Lung (tissue), 12 donors: Measurements from ENCODE around the gene SNAPC5. TPM values are rescaled to one million over a fixed set of nuclear protein-coding genes. Genes with fewer than 3 reads are reported as not detected.
"Not testable (repeated sequence)": the region's sequence is repeated elsewhere in the genome, so short reads cannot be mapped to it uniquely, and the experiment has no call there.

Source experiments
- ATAC-seq: fragments of 200-7000 bp; cut with Tn5 transposase; one replicate; pipeline ENCODE4 v1.9.1; 2020; ENCODE audit warnings: moderate number of reproducible peaks; ENCODE audit not compliant: insufficient read depth, low FRiP score
- DNase-seq, 3 donors: peaks; one replicate each; pipeline ENCODE4 v3.0.0-alpha.2; 2013 to 2017
- H3K27ac ChIP-seq, 2 donors: one replicate each; pipeline ENCODE4 v1.5.1; 2013; ENCODE audit warnings: mild to moderate bottlenecking in 2 of 2, moderate library complexity in 2 of 2, control low read depth in 1 of 2, inconsistent platforms in 1 of 2, low read depth in 1 of 2, low read length in 1 of 2
- H3K27me3 ChIP-seq, 3 donors: one replicate each; pipeline ENCODE4 v1.5.1; 2013; ENCODE audit warnings: low read length in 2 of 3; ENCODE audit not compliant: control insufficient read depth in 3 of 3, insufficient read depth in 3 of 3
- H3K36me3 ChIP-seq, 4 donors: one replicate each; pipeline ENCODE4 v1.5.1; 2013; ENCODE audit warnings: low read length in 4 of 4, mild to moderate bottlenecking in 1 of 4, moderate library complexity in 1 of 4; ENCODE audit not compliant: control insufficient read depth in 4 of 4, insufficient read depth in 4 of 4
- H3K4me1 ChIP-seq, 5 donors: one replicate each; pipeline ENCODE4 v1.5.1; 2013; ENCODE audit warnings: low read length in 5 of 5, mild to moderate bottlenecking in 2 of 5, moderate library complexity in 1 of 5; ENCODE audit not compliant: control insufficient read depth in 5 of 5, insufficient read depth in 5 of 5
- H3K4me3 ChIP-seq: one replicate; pipeline ENCODE4 v1.5.1; 2013; ENCODE audit warnings: mild to moderate bottlenecking, control low read depth, moderate library complexity
- H3K9ac ChIP-seq, 2 donors: one replicate each; pipeline ENCODE4 v1.5.1; 2013; ENCODE audit warnings: low read length in 2 of 2, control low read depth in 1 of 2; ENCODE audit not compliant: insufficient read depth in 1 of 2
- H3K9me3 ChIP-seq, 4 donors: one replicate each; pipeline ENCODE4 v1.5.1; 2013; ENCODE audit warnings: low read length in 3 of 4, mild to moderate bottlenecking in 1 of 4, moderate library complexity in 1 of 4; ENCODE audit not compliant: control insufficient read depth in 4 of 4, insufficient read depth in 3 of 4
- WGBS, 2 donors: extraction: QIAGEN DNeasy Blood & Tissue Kit; methylation state at CpG; one replicate each; pipeline ENCODE4 v1.1.7; 2013; 5-methylcytosine and 5-hydroxymethylcytosine counted together
- polyA plus RNA-seq, 2 donors: library from polyadenylated mRNA; stranded (reverse); fragments of 200-250 nt; gene quantifications; one replicate each; pipeline ENCODE4 v1.2.1, GENCODE V29; 2013
- total RNA-seq, 2 donors: library from RNA; depleted of rRNA in 1 of 2; stranded (reverse); fragments of >200 nt in 1 of 2; gene quantifications; one replicate each; pipeline ENCODE4 v1.2.1, GENCODE V29; 2014 to 2021
- TF ChIP-seq, protein P1 (sequence below): IDR thresholded peaks from 2 replicates; pipeline ENCODE4 v1.5.1; 2012; ENCODE audit warnings: mild to moderate bottlenecking; ENCODE audit errors: control extremely low read depth, extremely low read depth
- donor health status: control.
- donor health status: control.
- donor health status: Bipolar disorder and iron deficiency.
- donor health status: healthy.
- donor health status: DM: yes; HTN: yes; CAD: no.

Gene SNAPC5
- total and polyA plus RNA-seq, 4 donors = 19.2 to 41.4 (median 26.7) TPM

DNA sequence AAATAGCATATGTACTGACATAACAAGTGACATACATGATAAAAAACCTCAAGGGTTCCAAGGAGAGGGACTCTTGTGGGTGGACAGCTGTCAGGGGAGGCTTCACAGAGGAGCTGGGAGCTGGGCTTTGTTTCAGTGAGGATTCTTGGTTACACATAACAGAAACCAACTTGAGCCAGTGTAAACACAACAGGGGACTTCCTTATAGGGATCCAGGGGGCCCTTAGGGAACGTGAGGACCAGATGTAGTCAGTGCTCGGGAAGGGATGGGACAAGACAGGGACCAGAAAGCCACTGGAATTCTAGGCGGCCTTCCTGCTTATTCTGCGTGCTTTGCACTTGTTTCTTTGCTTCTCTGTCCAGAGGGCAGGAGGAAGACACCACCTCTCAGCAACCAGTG, 34.9 kb downstream of the SNAPC5 start:
- TF ChIP-seq, protein P1, sequence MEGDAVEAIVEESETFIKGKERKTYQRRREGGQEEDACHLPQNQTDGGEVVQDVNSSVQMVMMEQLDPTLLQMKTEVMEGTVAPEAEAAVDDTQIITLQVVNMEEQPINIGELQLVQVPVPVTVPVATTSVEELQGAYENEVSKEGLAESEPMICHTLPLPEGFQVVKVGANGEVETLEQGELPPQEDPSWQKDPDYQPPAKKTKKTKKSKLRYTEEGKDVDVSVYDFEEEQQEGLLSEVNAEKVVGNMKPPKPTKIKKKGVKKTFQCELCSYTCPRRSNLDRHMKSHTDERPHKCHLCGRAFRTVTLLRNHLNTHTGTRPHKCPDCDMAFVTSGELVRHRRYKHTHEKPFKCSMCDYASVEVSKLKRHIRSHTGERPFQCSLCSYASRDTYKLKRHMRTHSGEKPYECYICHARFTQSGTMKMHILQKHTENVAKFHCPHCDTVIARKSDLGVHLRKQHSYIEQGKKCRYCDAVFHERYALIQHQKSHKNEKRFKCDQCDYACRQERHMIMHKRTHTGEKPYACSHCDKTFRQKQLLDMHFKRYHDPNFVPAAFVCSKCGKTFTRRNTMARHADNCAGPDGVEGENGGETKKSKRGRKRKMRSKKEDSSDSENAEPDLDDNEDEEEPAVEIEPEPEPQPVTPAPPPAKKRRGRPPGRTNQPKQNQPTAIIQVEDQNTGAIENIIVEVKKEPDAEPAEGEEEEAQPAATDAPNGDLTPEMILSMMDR = no peak

GRCh38 chr15:66461917-66462316, 35.6 kb downstream of the SNAPC5 start:
- H3K4me1 ChIP-seq = peaks cover 0 to 6% (median 0%) of the 10 kb centered on the region in 5 donors
- ATAC-seq = no peak
- TF ChIP-seq, protein P1 = no peak
- no peaks in the 10 kb centered on the region for H3K27me3 ChIP-seq
- WGBS, 2 donors = 87 to 93% methylated on average over 2 of the region's 2 CpGs
- DNase-seq = no peak
- H3K4me3 ChIP-seq = no peak overlapping the region
- no peak overlapping the region for H3K9ac ChIP-seq
- no peak overlapping the region for H3K27ac ChIP-seq
- peaks cover 0 to 7% (median 1%) of the 10 kb centered on the region in 4 donors for H3K36me3 ChIP-seq
- no peaks in the 10 kb centered on the region for H3K9me3 ChIP-seq

More for the DNA sequence above, 34.9 kb downstream of the SNAPC5 start:
- Histone ChIP-seq H3K9me3 (no peaks in the 10 kb centered on the region), H3K27ac (no peak overlapping the region), H3K4me3 (no peak overlapping the region), H3K27me3 (no peaks in the 10 kb centered on the region), H3K9ac (no peak overlapping the region), H3K4me1 (peaks cover 0 to 6% (median 0%) of the 10 kb centered on the region in 5 donors), H3K36me3 (peaks cover 0 to 7% (median 1%) of the 10 kb centered on the region in 4 donors)
- DNase-seq (no peak), ATAC-seq (no peak)
- WGBS, 2 donors = 79 to 96% methylated on average over 4 of the region's 4 CpGs

DNA sequence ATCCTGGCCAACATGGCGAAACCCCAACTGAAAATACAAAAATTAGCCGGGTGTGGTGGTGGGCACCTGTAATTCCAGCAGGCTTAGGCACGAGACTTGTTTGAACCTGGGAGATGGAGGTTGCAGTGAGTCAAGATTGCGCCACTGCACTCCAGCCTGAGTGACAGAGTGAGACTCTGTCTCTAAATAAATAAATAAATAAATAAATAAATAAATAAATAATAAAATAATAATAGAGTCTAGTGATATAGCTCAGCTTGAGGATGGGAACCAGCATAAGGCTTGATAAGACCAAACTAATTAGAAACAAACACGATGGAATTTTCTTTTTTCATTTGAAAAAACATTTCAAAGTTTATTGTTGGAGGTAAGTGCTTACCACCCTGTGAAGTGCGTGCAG, 36.3 kb downstream of the SNAPC5 start:
- H3K9me3 ChIP-seq, DNase-seq, ATAC-seq, H3K27me3 ChIP-seq, H3K9ac ChIP-seq, H3K4me1 ChIP-seq, H3K4me3 ChIP-seq, H3K27ac ChIP-seq, H3K36me3 ChIP-seq: not testable (repeated sequence)
- WGBS, 2 donors = 97 to 98% methylated on average over 6 of the region's 6 CpGs

DNA sequence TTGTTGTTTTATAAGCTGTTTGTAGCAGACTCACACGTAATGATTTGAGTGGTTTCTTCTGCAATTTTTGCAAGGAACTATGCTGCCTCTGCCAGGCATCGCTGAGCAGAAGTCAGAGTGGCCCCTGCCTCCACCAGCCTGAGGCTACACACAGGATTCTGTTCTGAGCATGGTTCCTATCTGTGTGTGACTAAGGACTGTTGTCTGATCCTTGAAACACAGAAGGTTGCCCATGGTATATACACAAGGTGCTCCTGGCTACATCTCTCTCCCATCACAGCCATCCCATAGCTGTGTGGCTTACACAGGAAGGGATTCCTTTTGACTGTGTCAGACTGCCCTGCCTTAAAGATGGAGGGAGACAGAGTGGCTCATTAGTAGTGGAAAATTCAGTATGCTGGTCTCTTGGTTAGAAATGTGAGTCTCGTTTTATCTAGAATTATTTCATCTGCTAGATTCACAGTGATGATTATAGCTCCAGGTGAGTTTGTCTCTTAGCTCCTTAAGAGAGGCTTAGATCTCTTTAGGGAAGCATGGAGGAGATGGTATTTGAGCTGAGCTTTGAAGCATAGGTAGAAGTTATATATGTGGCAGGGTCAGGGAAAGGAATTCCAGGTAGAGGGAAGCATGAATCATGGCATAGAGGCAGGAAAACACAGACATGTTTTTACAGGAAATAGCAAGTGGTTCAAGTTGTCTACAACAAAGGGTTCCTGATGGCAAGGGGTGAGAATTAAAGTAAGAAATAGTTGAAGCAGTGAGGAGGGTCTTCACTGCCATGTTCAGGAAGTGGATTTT, 37.5 kb downstream of the SNAPC5 start:
- Histone ChIP-seq H3K36me3 (peaks cover 0 to 7% (median 2%) of the 10 kb centered on the region in 4 donors), H3K27ac (no peak overlapping the region), H3K9ac (no peak overlapping the region), H3K27me3 (no peaks in the 10 kb centered on the region), H3K4me3 (no peak overlapping the region), H3K9me3 (no peaks in the 10 kb centered on the region), H3K4me1 (peaks cover 0 to 6% (median 0%) of the 10 kb centered on the region in 5 donors)
- DNase-seq (no peak), ATAC-seq (no peak)
- WGBS, 2 donors = 74 to 78% methylated on average over 3 of the region's 3 CpGs
- TF ChIP-seq, protein P1 = no peak
